HG03066 (cell line): ENCODE data around the gene AP4S1.
"Not testable (repeated sequence)": the region's sequence is repeated elsewhere in the genome, so short reads cannot be mapped to it uniquely, and the experiment has no call there.

Experiments
- ATAC-seq: cut with Tn5 transposase; IDR thresholded peaks from one replicate; pipeline ENCODE4 v1.9.1; 2021; ENCODE audit warnings: low read depth; ENCODE audit not compliant: unreplicated experiment

Gene AP4S1

GRCh38 chr14:31025367-31026076 is at the start of gene AP4S1:
TSS of gene AP4S1 (plus strand) at chr14:31025649. CDS start at chr14:31066197, 40,548 bp downstream.
- ATAC-seq, result peak; percentile 11

GRCh38 chr14:30977752-30978151 is 47.7 kb upstream of the AP4S1 start:
- ATAC-seq, result no peak

- ATAC-seq, result not testable (repeated sequence)
Measured at GRCh38 chr14:30980106-30980704, 45.2 kb upstream of the AP4S1 start.

GRCh38 chr14:30980980-30981379 is 44.5 kb upstream of the AP4S1 start:
- ATAC-seq, result no peak

- ATAC-seq, result no peak
Measured at GRCh38 chr14:30982533-30982932, 42.9 kb upstream of the AP4S1 start.

GRCh38 chr14:30983858-30984257 is 41.6 kb upstream of the AP4S1 start:
- ATAC-seq, result no peak

GRCh38 chr14:30985796-30986195 is 39.7 kb upstream of the AP4S1 start:
- ATAC-seq, result no peak

- ATAC-seq, result no peak
Measured at GRCh38 chr14:30988509-30988908, 36.9 kb upstream of the AP4S1 start.

- ATAC-seq, result no peak
Measured at GRCh38 chr14:30990770-30991169, 34.7 kb upstream of the AP4S1 start.

GRCh38 chr14:30991408-30991807 is 34.0 kb upstream of the AP4S1 start:
- no peak for ATAC-seq

- ATAC-seq, result no peak
Measured at GRCh38 chr14:30993071-30993470, 32.4 kb upstream of the AP4S1 start.

- no peak for ATAC-seq
Measured at GRCh38 chr14:30994681-30995620, 30.5 kb upstream of the AP4S1 start.

GRCh38 chr14:30995689-30996088 is 29.8 kb upstream of the AP4S1 start:
- ATAC-seq, result no peak

GRCh38 chr14:30996892-30997659 is 28.4 kb upstream of the AP4S1 start:
- no peak for ATAC-seq

GRCh38 chr14:30998100-30998706 is 27.2 kb upstream of the AP4S1 start:
- no peak for ATAC-seq

- ATAC-seq, result no peak
Measured at GRCh38 chr14:30999038-30999773, 26.2 kb upstream of the AP4S1 start.

- no peak for ATAC-seq
Measured at GRCh38 chr14:31000629-31001338, 24.7 kb upstream of the AP4S1 start.

- no peak for ATAC-seq
Measured at GRCh38 chr14:31001339-31001658, 24.1 kb upstream of the AP4S1 start.

GRCh38 chr14:31003284-31003683 is 22.2 kb upstream of the AP4S1 start:
- no peak for ATAC-seq
